ENCODE measurements around the gene SEPTIN2.
"Not testable (repeated sequence)": the region's sequence is repeated elsewhere in the genome, so short reads cannot be mapped to it uniquely, and the experiment has no call there.

SEPTIN2 gene

GRCh38 chr2:241315879-241316631 lies at the start of gene SEPTIN2:
Gene SEPTIN2 (plus strand): TSS chr2:241315925. CDS start chr2:241324233, 8,308 bp downstream.
- no peak for DNase-seq (ENCODE audit: low read depth)

GRCh38 chr2:241267249-241268067 lies 48.3 kb upstream of the SEPTIN2 start:
- no peak for DNase-seq (ENCODE audit: low read depth)

- no peak for DNase-seq (ENCODE audit: low read depth)
These were observed 47.4 kb upstream of the SEPTIN2 start for GRCh38 chr2:241268306-241268705.

GRCh38 chr2:241268716-241269445 lies 46.8 kb upstream of the SEPTIN2 start:
- DNase-seq (ENCODE audit: low read depth) = no peak

GRCh38 chr2:241269707-241270520 lies 45.8 kb upstream of the SEPTIN2 start:
- DNase-seq (ENCODE audit: low read depth) = no peak

GRCh38 chr2:241270531-241270930 lies 45.2 kb upstream of the SEPTIN2 start:
- no peak for DNase-seq (ENCODE audit: low read depth)

GRCh38 chr2:241271706-241272302 lies 43.9 kb upstream of the SEPTIN2 start:
- DNase-seq (ENCODE audit: low read depth) = peak; percentile 22

GRCh38 chr2:241272303-241273209 lies 43.2 kb upstream of the SEPTIN2 start:
- DNase-seq (ENCODE audit: low read depth) = no peak

- DNase-seq (ENCODE audit: low read depth) = no peak
These were observed 42.3 kb upstream of the SEPTIN2 start for GRCh38 chr2:241273210-241274020.

GRCh38 chr2:241274127-241274526 lies 41.6 kb upstream of the SEPTIN2 start:
- DNase-seq (ENCODE audit: low read depth) = no peak

GRCh38 chr2:241275504-241275903 lies 40.2 kb upstream of the SEPTIN2 start:
- no peak for DNase-seq (ENCODE audit: low read depth)

- DNase-seq (ENCODE audit: low read depth) = no peak
These were observed 39.8 kb upstream of the SEPTIN2 start for GRCh38 chr2:241275910-241276309.

GRCh38 chr2:241278306-241278705 lies 37.4 kb upstream of the SEPTIN2 start:
- not testable (repeated sequence) for DNase-seq (ENCODE audit: low read depth)

- no peak for DNase-seq (ENCODE audit: low read depth)
These were observed 36.3 kb upstream of the SEPTIN2 start for GRCh38 chr2:241279413-241279812.

GRCh38 chr2:241279828-241280227 lies 35.9 kb upstream of the SEPTIN2 start:
- no peak for DNase-seq (ENCODE audit: low read depth)

- no peak for DNase-seq (ENCODE audit: low read depth)
These were observed 35.4 kb upstream of the SEPTIN2 start for GRCh38 chr2:241280291-241280690.

- DNase-seq (ENCODE audit: low read depth) = no peak
These were observed 33.2 kb upstream of the SEPTIN2 start for GRCh38 chr2:241282555-241282954.

- no peak for DNase-seq (ENCODE audit: low read depth)
These were observed 30.1 kb upstream of the SEPTIN2 start for GRCh38 chr2:241285596-241285995.

- DNase-seq (ENCODE audit: low read depth) = no peak
These were observed 29.2 kb upstream of the SEPTIN2 start for GRCh38 chr2:241286348-241287090.

Data from non-pigmented ciliary epithelial cell (primary cell).